ENCODE results near the gene PROX2. TPM values are rescaled to one million over a fixed set of nuclear protein-coding genes. Genes with fewer than 3 reads are reported as not detected.

The PROX2 gene
- total and polyA plus RNA-seq, 7 experiments from 2014 or later, result 0.05 to 0.54 (median 0.10) TPM; not detected in 3

DNA sequence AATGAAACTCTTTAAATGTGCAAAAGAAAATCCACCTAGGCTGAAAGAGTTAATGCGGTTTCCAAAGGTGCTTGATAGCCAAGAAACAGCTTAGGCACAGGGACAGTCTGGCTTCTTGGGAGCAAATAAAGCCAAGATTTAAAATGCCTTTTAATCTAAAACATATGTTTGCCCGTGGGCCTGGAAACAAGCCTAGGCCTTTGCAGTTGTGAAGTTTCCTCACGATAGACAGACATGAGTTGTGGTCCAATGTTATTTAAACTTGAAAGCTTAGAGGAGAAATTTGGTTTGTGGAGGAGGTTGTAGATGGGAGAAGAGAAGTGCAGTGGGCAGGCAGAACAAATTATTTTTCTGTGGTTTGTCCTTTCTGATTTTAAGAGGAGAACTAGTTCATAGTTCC lies 29.8 kb downstream of the PROX2 start:
- H3K36me3 ChIP-seq (ENCODE audit: control insufficient read depth in 2 of 3, insufficient read depth in 3 of 3, low read length in 3 of 3), result no peaks in the 10 kb centered on the region
- H3K36me3 Mint-ChIP-seq, result peaks cover 0 to 8% (median 0%) of the 10 kb centered on the region in 5 donors
- H3K9me3 ChIP-seq (ENCODE audit: control insufficient read depth in 2 of 3, low read length in 3 of 3), result no peaks in the 10 kb centered on the region
- H3K27me3 ChIP-seq (ENCODE audit: control insufficient read depth in 2 of 2, insufficient read depth in 2 of 2, low read length in 2 of 2), result no peaks in the 10 kb centered on the region
- H3K4me3 ChIP-seq (ENCODE audit: low read length), result no peak overlapping the region
- no peak for ATAC-seq
- no peak overlapping the region for H3K4me3 Mint-ChIP-seq
- H3K27me3 Mint-ChIP-seq, result no peaks in the 10 kb centered on the region
- ChIA-PET CTCF (interaction anchor here (0.6 to 1.0 kb wide), 2 partner anchors 13 to 89 kb away, joined by 5 to 6 read pairs; no protein-coding TSS in a partner anchor), POLR2A (interaction anchor here (0.6 to 3.2 kb wide), 4 partner anchors 9 to 122 kb away, joined by 3 to 9 read pairs (median 3); no protein-coding TSS in a partner anchor)
- H3K9me3 Mint-ChIP-seq, result peaks cover 0 to 1% (median 0%) of the 10 kb centered on the region in 11 donors
- H3K27ac ChIP-seq (ENCODE audit: low read depth, low read length), result no peak overlapping the region
- DNase-seq, result no peak
- intact Hi-C loops (cut with micrococcal nuclease), result no loop called here
- no peak overlapping the region for H3K27ac Mint-ChIP-seq
- peaks cover 7 to 17% of the 10 kb centered on the region in 2 donors for H3K4me1 ChIP-seq (ENCODE audit: control insufficient read depth in 2 of 2, insufficient read depth in 2 of 2, low read length in 2 of 2)
- peaks cover 11 to 42% (median 30%) of the 10 kb centered on the region in 7 donors for H3K4me1 Mint-ChIP-seq

DNA sequence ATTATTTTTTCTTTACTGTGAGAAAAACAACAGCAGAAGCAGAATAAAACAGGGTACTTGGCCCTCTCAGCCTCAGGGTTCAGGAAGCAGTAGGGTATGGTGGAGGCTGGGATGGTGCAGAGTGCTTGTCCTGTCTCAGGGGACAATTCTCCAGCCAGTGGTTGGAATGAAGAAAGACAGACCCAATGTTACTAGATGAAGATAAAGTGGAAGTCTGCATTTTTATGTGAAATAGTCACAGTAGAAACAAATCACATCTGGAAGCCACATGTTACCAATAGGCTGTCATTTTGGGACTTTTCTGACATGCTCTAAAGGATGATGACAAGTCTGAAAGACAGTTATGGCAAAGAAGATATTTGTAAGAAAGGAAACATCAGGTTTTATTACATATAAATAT lies 32.3 kb downstream of the PROX2 start:
- Mint-ChIP-seq H3K4me3 (no peak overlapping the region), H3K4me1 (peaks cover 21 to 59% (median 50%) of the 10 kb centered on the region in 7 donors), H3K27ac (peak overlapping the region in 6 of 9 donors; percentile 12 to 90 (median 44)), H3K9me3 (no peaks in the 10 kb centered on the region), H3K36me3 (peaks cover 0 to 14% (median 0%) of the 10 kb centered on the region in 5 donors), H3K27me3 (no peaks in the 10 kb centered on the region)
- no peak overlapping the region for H3K27ac ChIP-seq (ENCODE audit: low read depth, low read length)
- H3K27me3 ChIP-seq (ENCODE audit: control insufficient read depth in 2 of 2, insufficient read depth in 2 of 2, low read length in 2 of 2), result no peaks in the 10 kb centered on the region
- intact Hi-C loops (cut with micrococcal nuclease), result no loop called here
- H3K4me1 ChIP-seq (ENCODE audit: control insufficient read depth in 2 of 2, insufficient read depth in 2 of 2, low read length in 2 of 2), result peaks cover 26 to 29% of the 10 kb centered on the region in 2 donors
- POLR2A ChIA-PET, result interaction anchor here (1.5 to 3.2 kb wide), 2 partner anchors 18 to 31 kb away, joined by 4 to 9 read pairs; no protein-coding TSS in a partner anchor
- H3K36me3 ChIP-seq (ENCODE audit: control insufficient read depth in 2 of 3, insufficient read depth in 3 of 3, low read length in 3 of 3), result no peaks in the 10 kb centered on the region
- ATAC-seq (no peak), DNase-seq (no peak)
- CTCF ChIA-PET, result interaction anchor here (1.1 to 1.9 kb wide), 3 partner anchors 9 to 18 kb away, joined by 3 to 5 read pairs (median 5); no protein-coding TSS in a partner anchor
- H3K9me3 ChIP-seq (ENCODE audit: control insufficient read depth in 2 of 3, low read length in 3 of 3), result no peaks in the 10 kb centered on the region
- no peak overlapping the region for H3K4me3 ChIP-seq (ENCODE audit: low read length)

DNA sequence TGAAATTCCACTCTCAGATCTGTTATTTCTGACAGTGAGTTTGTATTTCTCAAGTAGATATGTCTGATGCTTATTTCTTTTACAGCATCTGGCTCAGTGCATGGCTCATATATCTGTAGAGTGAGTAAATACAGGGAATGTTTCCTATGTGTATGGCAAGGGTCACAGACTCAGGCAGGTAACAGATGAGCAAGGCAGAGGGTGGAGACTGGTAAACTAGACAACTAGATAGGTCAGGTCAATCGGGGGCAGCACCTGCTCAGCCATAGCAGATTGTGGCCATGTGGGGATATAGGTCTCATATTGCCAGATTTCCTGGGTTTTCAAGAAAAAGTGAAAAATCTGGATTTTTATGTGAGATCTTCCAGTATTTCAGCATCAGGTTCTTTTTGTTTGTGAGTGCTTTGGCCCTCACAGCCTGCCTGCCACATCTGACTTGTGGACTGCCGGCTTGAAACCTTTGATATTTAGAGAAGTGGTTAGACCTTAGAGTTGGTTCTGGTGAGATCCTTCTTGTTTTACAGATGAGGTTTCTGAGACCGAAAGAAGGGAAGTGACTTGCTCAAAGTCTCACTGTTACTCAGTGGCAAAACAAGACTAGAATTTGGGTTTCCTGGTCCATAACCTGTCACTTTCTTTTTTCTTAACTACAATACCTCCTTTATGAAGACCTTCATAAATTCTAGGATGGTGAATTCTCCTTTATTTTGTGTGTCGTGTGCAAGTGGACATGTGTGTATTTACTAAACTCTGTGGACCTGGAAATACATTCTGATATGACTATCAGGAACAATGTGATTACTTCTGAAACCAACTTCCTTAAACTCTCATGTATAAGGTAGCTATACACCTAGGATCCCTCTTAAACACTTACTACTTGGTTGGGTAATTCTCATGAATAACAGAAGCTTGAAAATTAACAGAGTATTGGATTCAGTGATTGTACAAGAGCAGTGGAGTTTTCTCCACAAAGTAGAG lies 34.4 kb downstream of the PROX2 start:
- no peaks in the 10 kb centered on the region for H3K36me3 ChIP-seq (ENCODE audit: control insufficient read depth in 2 of 3, insufficient read depth in 3 of 3, low read length in 3 of 3)
- peak overlapping the region; percentile 52 for H3K27ac ChIP-seq (ENCODE audit: low read depth, low read length)
- H3K9me3 ChIP-seq (ENCODE audit: control insufficient read depth in 2 of 3, low read length in 3 of 3), result no peaks in the 10 kb centered on the region
- ChIA-PET POLR2A (interaction anchor here (0.8 to 1.5 kb wide), 5 partner anchors 11 to 78 kb away, joined by 3 to 4 read pairs (median 4); partner anchors contain the start of gene YLPM1), CTCF (interaction anchor here (1.6 to 1.9 kb wide), 2 partner anchors 20 to 64 kb away, joined by 4 to 5 read pairs; no protein-coding TSS in a partner anchor)
- Mint-ChIP-seq H3K36me3 (peaks cover 0 to 19% (median 0%) of the 10 kb centered on the region in 5 donors), H3K27me3 (no peaks in the 10 kb centered on the region), H3K9me3 (no peaks in the 10 kb centered on the region), H3K4me3 (peak overlapping the region; percentile 11 to 75 (median 58)), H3K4me1 (peaks cover 32 to 77% (median 67%) of the 10 kb centered on the region in 7 donors), H3K27ac (peak overlapping the region; percentile 80 to 99 (median 92))
- no peaks in the 10 kb centered on the region for H3K27me3 ChIP-seq (ENCODE audit: control insufficient read depth in 2 of 2, insufficient read depth in 2 of 2, low read length in 2 of 2)
- peak in 2 of 9 donors; percentile 18 to 43 for DNase-seq
- intact Hi-C loops (cut with micrococcal nuclease), result no loop called here
- H3K4me1 ChIP-seq (ENCODE audit: control insufficient read depth in 2 of 2, insufficient read depth in 2 of 2, low read length in 2 of 2), result peaks cover 46 to 47% of the 10 kb centered on the region in 2 donors
- peak; percentile 79 for ATAC-seq
- H3K4me3 ChIP-seq (ENCODE audit: low read length), result no peak overlapping the region

DNA sequence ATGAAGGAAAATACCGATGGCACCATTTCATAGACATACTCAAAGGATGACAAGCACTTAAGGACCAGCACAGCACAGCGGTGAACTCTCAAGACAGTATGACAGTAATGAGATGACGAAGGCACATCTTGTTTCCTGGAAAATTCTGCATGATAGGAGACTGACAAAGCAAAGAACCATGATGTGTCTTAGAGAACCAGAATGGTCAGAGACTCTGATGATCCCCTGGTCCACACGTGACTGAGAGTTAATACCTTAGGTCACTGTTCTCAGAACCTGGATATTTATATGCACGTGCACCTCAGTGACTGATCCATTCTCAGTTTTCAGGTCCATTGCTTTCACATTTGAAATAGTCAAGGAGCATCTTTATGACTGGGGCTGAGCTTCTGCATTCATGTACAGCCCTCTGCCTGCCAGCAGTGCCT lies 35.3 kb downstream of the PROX2 start:
- Histone ChIP-seq H3K4me3 (ENCODE audit: low read length) (no peak overlapping the region), H3K27me3 (ENCODE audit: control insufficient read depth in 2 of 2, insufficient read depth in 2 of 2, low read length in 2 of 2) (no peaks in the 10 kb centered on the region), H3K27ac (ENCODE audit: low read depth, low read length) (peak overlapping the region; percentile 31), H3K9me3 (ENCODE audit: control insufficient read depth in 2 of 3, low read length in 3 of 3) (no peaks in the 10 kb centered on the region), H3K36me3 (ENCODE audit: control insufficient read depth in 2 of 3, insufficient read depth in 3 of 3, low read length in 3 of 3) (no peaks in the 10 kb centered on the region), H3K4me1 (ENCODE audit: control insufficient read depth in 2 of 2, insufficient read depth in 2 of 2, low read length in 2 of 2) (peaks cover 48 to 56% of the 10 kb centered on the region in 2 donors)
- POLR2A ChIA-PET, result interaction anchor here (1.3 to 1.6 kb wide), 2 partner anchors 14 to 77 kb away, joined by 4 to 6 read pairs; partner anchors contain the start of gene YLPM1
- Mint-ChIP-seq H3K4me3 (peak overlapping the region in 3 of 10 donors; percentile 29 to 55 (median 47)), H3K4me1 (peaks cover 36 to 84% (median 76%) of the 10 kb centered on the region in 7 donors), H3K9me3 (no peaks in the 10 kb centered on the region), H3K36me3 (peaks cover 0 to 20% (median 0%) of the 10 kb centered on the region in 5 donors), H3K27me3 (no peaks in the 10 kb centered on the region), H3K27ac (peak overlapping the region; percentile 80 to 99 (median 92))
- DNase-seq (no peak), ATAC-seq (no peak)
- CTCF ChIA-PET, result interaction anchor here (0.6 to 1.5 kb wide), 2 partner anchors 20 to 819 kb away, joined by 3 to 8 read pairs; no protein-coding TSS in a partner anchor
- intact Hi-C loops (cut with micrococcal nuclease), result no loop called here

DNA sequence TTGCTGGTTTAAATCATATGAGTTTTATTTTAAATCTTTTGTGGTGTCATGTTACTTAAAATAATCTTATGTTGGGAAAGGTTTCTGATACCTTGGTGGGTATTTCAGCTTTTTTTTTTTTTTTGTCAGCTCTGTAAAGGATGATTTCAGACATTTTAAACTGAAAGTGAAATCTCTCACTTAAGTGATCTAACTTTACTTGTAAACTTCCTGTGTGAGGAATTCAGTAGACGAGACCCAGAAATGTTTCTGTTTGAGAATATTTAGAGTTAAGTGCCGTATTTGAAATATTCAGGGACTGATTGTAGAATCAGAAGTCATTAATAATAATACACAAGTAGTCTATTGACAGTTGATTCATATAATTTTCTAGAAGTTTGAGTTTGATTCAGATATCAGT lies 37.8 kb downstream of the PROX2 start:
- ATAC-seq (peak; percentile 75), DNase-seq (peak in 7 of 9 donors; percentile 34 to 62 (median 46))
- peak overlapping the region; percentile 72 for H3K27ac ChIP-seq (ENCODE audit: low read depth, low read length)
- Mint-ChIP-seq H3K4me3 (peak overlapping the region; percentile 30 to 87 (median 82)), H3K4me1 (peaks cover 47 to 94% (median 86%) of the 10 kb centered on the region in 7 donors), H3K27me3 (no peaks in the 10 kb centered on the region), H3K27ac (peak overlapping the region; percentile 80 to 99 (median 95)), H3K9me3 (no peaks in the 10 kb centered on the region), H3K36me3 (peaks cover 0 to 26% (median 0%) of the 10 kb centered on the region in 5 donors)
- intact Hi-C loops (cut with micrococcal nuclease), result loop anchor here (1.0 to 2.0 kb wide), 2 partner anchors 15 to 75 kb away; partner anchors contain the start of gene YLPM1 (in 2 of the 2)
- no peaks in the 10 kb centered on the region for H3K9me3 ChIP-seq (ENCODE audit: control insufficient read depth in 2 of 3, low read length in 3 of 3)
- no peaks in the 10 kb centered on the region for H3K27me3 ChIP-seq (ENCODE audit: control insufficient read depth in 2 of 2, insufficient read depth in 2 of 2, low read length in 2 of 2)
- CTCF ChIA-PET, result interaction anchor here (1.0 to 1.4 kb wide), 3 partner anchors 24 to 250 kb away, joined by 4 to 5 read pairs (median 4); no protein-coding TSS in a partner anchor
- no peaks in the 10 kb centered on the region for H3K36me3 ChIP-seq (ENCODE audit: control insufficient read depth in 2 of 3, insufficient read depth in 3 of 3, low read length in 3 of 3)
- POLR2A ChIA-PET, result interaction anchor here (1.4 to 1.9 kb wide), 3 partner anchors 17 to 61 kb away, joined by 3 to 5 read pairs (median 5); no protein-coding TSS in a partner anchor
- peaks cover 48 to 65% of the 10 kb centered on the region in 2 donors for H3K4me1 ChIP-seq (ENCODE audit: control insufficient read depth in 2 of 2, insufficient read depth in 2 of 2, low read length in 2 of 2)
- H3K4me3 ChIP-seq (ENCODE audit: low read length), result no peak overlapping the region
